Left colon (tissue), 2 donors: ENCODE data around the gene ARHGEF2. TPM values are rescaled to one million over a fixed set of nuclear protein-coding genes. Genes with fewer than 3 reads are reported as not detected.
"Not testable (repeated sequence)": the region's sequence is repeated elsewhere in the genome, so short reads cannot be mapped to it uniquely, and the experiment has no call there.

Source experiments
- ATAC-seq: fragments of 200-7000 bp; cut with Tn5 transposase; one replicate; pipeline ENCODE4 v1.9.1; 2020; ENCODE audit warnings: mild to moderate bottlenecking, moderate library complexity
- DNase-seq, 2 donors: peaks; one replicate each; pipeline ENCODE4 v3.0.0-alpha.2; 2020
- intact Hi-C, 2 donors: fragments of 100-400 bp; cut with DNase I in 1 of 2; cut with micrococcal nuclease in 1 of 2; formaldehyde crosslinking; loops; one replicate each; pipeline versions ENCODE4 v1.11.2 to v1.14.0; 2022; cut with DNase I, micrococcal nuclease
- total RNA-seq, 2 donors: library from RNA; stranded (reverse); fragmentation: NEBNext Ultra II Directional; extraction: Animal tissue kit (Norgen Biotek cat#: 25700); gene quantifications; one replicate each; pipeline ENCODE4 v1.2.1, GENCODE V29; 2021
- donor health status: DM: no; HTN: no; CAD: no.
- donor health status: DM: yes; HTN: yes; CAD: no.

Gene ARHGEF2
- total RNA-seq, 2 donors from 2014 or later, result 99.3 to 103 TPM

DNA sequence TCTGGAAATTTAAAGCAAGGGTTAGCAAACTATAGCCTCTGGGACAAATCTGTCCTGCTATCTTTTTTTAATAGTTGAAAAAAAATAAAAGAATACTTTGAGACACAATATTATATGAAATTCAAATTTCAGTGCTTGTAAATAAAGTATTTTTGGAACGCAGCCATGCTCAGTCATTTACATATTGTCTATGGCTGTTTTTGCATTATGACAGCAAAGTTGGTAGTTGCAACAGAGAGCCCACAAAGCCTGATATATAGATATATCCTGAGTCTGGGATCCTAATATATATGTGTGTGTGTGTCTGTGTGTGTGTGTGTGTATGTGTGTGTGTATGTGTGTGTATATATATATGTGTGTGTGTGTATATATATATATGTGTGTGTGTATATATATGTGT, 21.6 kb upstream of the ARHGEF2 start:
- intact Hi-C loops, result no loop called here
- DNase-seq, result no peak
- no peak for ATAC-seq

DNA sequence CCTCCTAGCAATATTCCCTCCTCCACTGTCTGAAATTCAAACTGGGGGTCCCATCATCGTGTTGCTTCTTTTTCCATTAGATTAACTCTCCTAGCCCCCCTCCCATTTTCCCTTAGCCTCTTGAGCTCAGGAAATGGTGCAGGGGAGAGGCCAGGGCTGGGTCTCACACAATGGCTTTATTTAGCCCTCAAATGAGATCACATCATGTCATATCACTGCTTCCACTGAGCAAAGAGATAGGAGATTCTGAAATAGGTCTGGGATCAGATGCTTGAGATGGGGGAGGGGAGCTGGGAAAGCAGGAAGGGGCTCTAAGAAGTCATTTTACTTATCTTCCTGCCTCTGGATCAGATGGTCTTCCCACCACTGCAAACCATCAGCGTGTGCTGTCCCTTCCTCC, 17.8 kb upstream of the ARHGEF2 start:
- DNase-seq, result no peak
- intact Hi-C loops, result no loop called here
- no peak for ATAC-seq

DNA sequence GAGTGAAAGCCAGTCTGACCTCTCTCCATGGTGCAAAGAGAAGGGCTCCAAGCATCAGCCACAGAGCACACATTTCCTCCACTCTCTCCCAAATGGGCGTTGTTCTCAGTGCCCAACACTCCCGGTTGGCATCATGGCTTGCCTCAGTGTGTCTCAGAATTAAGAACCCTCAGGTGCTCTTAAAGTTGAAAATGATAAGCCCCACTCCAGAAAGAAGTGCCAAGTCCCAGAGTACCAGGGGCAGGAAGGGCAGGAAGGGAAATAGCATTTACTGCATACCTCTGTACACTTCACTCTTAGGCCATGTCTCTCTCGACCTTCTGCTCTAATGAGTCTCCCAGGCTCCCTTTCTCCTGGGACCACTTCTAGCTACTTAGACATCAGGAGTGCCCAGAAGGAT, 15.2 kb upstream of the ARHGEF2 start:
- ATAC-seq (no peak), DNase-seq (no peak)
- intact Hi-C loops, result no loop called here

DNA sequence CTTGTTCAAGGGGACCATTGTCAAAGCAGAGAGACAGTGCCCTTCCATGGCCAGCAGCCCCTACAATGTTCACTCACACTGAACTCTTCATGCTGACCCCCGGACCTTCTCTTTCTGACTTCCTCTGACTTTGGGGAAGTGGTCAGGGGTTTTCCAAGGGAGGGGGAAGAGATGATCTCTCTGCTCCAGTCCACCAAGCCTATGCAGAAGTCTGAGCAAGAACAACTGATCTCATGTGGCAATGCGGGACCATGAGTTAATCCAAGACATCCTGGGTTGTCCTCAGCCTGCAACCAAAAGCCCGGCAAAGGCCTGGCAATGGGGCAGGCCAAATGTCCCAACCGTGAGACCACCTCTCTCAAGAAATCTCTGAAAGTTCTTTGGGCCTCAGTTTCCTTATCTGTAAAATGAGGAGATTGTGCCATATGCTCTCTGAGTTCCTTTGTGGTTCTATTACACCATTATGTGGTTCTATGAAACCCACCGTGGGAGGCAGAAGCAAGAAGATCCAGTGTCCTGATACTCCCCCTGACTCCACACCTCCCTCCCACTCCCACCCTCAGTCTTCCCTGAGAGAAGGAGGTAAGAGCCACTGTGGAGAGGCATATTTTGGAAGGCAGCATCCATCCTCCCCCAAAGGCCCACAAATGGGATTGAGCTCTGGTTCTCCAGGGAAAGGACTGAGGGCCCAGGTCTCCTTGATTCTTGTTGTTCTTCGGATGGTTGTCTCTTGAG, 11.8 kb upstream of the ARHGEF2 start:
- ATAC-seq (peak; percentile 7), DNase-seq (no peak)
- intact Hi-C loops, result no loop called here

DNA sequence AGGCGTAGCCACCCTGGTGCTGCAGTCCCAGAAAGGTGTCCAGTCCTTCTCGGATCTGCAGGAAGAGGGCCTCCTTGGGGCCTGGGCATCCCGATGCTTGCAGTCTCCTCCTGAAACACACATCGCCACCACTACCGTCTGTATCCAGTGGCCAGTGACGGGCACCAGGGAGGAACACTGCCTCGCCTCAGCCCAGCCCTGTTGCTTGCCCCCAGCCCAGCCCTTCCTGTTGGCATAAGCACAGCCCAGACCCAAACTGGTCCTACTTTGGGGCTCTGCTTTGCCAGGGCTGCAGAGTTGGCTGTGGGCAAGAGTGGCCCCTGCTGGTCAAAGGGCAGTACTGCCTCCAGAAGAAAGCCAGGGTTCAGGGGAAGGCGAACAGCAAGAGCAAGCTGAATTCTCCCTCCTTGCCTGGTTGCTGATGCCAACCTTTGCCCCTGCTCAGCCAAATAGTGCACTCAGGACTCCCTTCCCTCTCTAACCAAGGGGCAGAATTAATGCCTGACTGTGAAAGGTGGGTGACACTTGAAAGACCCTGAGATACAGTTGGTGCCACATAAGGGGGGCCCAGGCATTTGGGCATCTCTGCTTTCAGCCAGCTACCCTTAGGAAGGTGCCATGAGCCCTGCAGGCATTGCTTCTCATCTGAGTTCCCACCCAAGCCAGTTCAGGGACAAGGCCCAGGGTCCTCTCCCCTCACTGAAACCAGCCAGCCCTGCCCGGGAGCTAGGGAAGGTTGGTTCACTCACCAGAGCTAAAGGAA, 11.1 kb upstream of the ARHGEF2 start:
- DNase-seq (peak; percentile 57 to 67), ATAC-seq (peak; percentile 92)
- intact Hi-C loops, result loop anchor here (5.0 to 10.0 kb wide), 2 partner anchors 52 to 55 kb away; partner anchors contain the start of gene KHDC4 (in 1 of the 2)

DNA sequence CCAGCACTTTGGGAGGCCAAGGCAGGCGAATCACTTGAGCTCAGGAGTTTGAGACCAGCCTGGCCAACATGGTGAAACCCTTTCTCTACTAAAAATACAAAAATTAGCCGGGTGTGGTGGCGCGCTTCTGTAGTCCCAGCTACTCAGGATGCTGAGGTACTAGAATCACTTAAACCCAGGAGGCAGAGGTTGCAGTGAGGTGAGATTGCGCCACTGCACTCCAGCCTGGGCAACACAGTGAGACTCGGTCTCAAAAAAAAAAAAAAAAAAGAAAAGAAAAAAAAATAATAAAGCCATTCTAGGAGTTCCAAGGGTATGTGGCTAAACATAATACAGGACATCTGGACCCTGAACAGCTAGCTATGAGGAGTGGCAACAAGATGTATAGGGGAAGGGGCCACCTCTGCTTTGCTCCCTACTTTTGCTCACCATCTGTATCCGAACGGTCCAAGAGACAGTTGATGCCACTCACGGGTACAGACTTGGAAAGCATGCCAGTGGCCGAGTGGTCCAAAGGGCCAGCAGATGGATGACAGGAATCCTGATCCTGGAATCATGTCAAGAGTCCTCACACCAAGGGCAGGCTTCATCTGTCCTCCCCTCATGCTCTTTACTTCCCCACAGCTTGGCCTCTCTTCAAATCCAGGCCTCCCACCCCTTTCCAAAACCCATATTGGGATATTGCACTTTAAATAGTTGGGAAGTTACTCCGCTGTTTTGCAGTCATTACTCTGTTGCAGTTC, 6.7 kb upstream of the ARHGEF2 start:
- intact Hi-C loops, result loop anchor here (5.0 to 10.0 kb wide), 2 partner anchors 48 to 50 kb away; partner anchors contain the start of gene KHDC4 (in 1 of the 2)
- not testable (repeated sequence) for ATAC-seq, DNase-seq

DNA sequence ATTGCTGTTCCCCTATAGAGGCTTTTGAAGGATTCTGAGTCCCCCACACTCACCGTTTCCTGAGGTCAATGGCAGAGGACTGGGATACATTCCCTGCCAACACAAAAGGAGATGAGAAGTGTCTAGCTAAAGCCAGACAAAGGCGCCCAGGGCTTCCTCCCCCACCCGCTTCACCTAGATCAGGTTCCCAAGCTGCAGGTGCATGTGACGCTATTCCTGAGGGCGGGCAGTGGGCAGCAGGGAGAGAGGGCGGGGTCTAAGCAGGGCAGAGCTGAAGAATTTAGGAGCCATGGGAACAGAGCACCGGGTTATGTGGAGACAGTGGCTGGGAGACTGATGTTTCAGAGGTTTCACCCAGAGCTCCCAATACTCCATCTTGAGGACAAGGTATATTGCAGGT, 6.0 kb upstream of the ARHGEF2 start:
- intact Hi-C loops, result loop anchor here in 1 of 2 donors (10.0 kb wide), 1 partner anchor 50 kb away; the partner anchor contains the start of gene KHDC4
- no peak for DNase-seq
- ATAC-seq, result no peak

DNA sequence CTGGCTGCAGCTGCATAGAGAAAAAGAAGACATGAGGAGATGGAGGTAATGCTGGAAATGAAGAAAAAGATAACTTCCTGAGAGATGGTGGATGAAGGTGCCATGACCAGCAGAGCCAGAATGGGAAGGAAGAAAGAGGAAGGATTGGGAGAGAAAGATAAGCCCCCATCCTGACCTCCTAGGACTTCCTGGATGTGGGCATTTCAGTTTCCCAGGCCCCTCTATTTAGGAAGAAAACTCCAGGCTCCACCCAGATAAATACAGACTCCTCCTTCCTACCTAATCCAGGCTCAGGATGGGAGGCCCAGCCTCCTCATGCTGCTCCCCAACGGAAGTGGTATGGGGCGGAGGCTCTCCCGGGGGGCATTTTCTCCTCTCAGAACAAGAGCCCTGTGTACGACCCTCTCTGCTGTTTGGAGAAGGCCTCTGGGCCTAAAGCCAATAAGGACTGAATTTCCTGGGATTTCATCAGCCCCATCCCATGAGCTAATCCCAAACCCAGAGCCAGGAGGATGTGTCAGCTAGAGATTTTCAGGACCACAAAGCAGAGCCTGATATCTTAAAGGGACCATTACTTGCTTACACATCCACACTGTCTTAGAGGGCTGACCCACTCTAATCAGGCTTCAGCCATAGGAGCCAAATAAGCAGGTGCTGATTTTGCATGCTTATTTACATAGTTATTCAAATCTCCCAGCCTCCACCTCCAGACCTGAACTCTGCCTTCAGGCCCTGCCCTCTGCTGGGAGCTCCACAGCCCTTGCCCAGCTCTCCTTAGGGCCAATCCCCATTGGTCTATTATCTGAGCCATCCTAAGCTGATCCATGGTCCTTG, 5.1 kb upstream of the ARHGEF2 start:
- intact Hi-C loops, result loop anchor here in 1 of 2 donors (10.0 kb wide), 1 partner anchor 49 kb away; the partner anchor contains the start of gene KHDC4
- no peak for ATAC-seq
- DNase-seq, result no peak

DNA sequence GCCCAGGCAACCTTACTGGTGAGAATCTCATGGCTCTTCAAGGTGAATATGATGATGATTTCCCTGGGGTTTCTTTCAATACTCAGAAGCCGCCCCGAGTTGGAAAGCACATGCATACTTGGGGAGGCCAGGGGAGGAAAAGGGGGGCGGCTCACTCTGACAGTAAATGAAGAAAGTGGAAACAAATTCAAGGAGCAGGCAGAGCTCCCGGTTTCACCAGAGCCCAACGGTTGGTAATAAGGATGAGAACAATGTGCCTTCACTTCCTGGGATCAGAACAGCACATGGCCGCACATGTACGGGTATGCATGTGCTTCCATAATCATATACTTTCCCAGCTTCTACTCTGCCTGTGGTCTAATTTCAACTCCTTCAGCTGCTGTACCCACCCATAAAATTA, 3.8 kb upstream of the ARHGEF2 start:
- DNase-seq, result no peak
- no peak for ATAC-seq
- intact Hi-C loops, result loop anchor here in 1 of 2 donors (10.0 kb wide), 1 partner anchor 47 kb away; the partner anchor contains the start of gene KHDC4

DNA sequence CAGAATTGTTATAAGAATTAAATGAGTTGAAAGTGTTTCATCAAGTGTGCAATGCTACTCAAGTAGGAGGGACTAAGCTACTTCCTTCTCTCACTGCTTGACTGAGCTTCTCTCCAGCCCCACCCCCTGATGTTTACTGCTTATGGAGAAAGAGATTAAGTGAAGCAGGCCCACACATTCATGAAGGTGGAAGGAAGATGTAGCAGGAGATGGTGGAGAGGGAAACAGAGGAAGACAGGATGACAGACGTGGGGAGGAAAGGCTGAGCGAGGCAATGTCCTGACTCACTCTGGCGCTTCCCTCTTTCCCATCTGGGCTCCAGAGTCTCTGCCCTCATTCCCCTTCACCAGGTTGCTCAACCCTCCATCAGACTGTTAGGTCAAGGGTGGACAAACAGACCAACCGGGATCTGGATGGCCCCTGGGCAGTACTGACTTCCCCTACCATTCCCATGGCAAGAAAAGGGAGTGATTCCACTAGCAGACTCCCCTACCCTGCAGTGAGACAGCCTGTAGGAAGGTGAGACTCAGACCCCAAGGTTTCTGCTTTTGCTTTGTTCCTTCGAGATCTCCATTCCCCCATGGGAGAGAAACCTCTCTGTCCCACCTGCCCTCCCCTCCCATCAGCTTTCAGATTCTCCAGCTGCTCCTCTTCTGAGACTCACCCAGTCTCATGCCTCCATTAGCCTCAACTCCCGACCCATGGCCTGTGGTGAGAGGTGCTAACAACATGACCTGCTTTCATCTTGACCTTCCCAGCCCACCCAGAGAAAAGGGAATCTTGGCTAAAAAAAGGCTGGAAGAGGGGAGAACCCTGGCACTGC, 3.1 kb upstream of the ARHGEF2 start:
- intact Hi-C loops, result loop anchor here in 1 of 2 donors (10.0 kb wide), 1 partner anchor 47 kb away; the partner anchor contains the start of gene KHDC4
- ATAC-seq (peak; percentile 34), DNase-seq (peak in 1 of 2 donors; percentile 55)

DNA sequence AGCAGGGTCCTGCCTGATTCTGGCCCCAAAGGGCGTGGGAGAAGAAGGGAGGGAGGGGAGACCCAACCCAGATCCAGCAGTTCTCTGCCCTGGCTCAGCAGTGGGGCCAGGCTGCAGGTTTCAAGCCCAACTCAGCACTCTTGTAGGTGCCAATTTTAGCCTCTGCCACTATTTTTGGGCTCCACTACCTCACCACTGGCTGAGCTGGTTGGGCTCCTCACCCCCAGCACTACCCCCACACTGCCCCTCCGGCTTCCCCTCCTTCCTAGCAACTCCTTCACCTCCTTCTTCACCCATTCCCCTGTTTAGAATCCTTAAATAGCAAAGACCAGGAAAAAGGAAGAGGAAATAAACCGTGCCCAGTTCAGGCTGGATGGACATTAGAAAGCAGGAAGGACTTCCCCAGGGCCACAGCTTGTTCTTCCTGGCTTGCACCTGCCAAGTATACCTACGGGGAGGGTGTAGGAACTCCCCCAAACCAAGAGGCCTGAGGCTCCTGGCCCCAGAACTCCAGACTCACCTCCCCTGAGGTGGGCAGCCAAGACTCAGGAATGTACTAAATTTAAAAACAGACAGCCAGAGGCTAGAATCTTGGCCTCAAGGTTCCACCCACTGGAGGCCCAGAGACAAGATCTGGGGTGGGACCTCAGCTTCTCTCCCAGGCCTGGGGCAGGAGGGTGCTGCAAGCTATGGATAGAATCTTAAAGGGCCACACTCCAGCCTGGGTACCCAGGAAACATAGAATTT, 1.4 kb upstream of the ARHGEF2 start:
- intact Hi-C loops, result loop anchor here in 1 of 2 donors (10.0 kb wide), 1 partner anchor 45 kb away; the partner anchor contains the start of gene KHDC4
- peak; percentile 40 for ATAC-seq
- DNase-seq, result peak in 1 of 2 donors; percentile 64

DNA sequence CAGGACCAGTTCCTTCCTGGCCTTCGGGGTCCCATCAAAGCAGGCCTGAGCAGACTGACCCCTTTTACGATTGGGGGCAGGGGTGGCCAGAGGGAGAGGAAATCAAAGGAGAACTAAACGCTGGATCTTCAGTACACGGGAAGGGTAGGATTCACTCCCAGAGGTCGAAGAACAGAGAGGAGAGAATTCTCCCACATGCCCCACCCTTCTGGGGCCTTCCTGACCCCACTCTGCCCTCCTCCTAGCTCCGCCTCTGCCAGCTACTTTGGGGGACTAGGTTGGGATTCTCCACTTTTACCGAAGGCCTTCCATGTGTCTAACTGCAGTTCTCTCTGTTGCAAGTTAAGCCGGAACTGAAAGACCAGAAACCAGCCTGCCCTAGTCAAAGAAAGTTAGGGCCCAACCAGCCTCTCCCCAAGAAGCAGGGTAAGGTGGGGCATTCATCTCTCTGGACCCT, 654 bp upstream of the ARHGEF2 start:
- intact Hi-C loops, result no loop called here
- ATAC-seq, result peak; percentile 57
- peak in 1 of 2 donors; percentile 64 for DNase-seq

DNA sequence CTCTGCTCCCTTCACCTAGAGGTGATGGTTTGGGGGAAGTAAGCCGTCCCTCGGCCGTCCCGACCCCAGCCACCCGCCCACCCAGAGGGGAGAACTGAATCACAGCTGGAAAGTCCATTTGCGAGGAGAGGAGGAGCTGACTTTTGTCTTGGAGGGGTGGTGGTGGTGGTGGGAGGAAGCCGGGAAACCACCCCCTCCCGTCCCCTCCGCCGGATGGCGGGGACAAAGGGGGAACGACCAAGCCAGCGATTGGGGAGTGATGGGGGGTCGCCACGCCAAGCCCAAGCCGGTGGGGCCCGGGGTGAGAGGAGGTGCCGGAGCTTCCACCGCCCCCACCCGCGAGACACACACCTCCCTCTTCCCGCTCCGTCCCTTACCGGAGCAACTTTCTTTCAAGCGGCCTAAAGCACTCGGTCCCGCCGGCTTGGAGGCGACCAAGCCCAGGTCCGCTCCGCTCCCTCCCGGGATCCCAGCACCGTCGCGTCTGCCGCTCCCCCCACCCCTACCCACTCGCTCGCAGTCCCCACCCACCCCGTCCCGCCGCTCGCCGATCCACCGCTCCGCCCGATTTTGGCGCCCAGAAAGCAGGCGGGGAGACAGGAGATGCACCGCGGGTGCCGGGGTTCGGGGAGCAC, 540 bp downstream of the ARHGEF2 start:
- intact Hi-C loops, result no loop called here
- DNase-seq (peak in 1 of 2 donors; percentile 62), ATAC-seq (peak; percentile 55)

DNA sequence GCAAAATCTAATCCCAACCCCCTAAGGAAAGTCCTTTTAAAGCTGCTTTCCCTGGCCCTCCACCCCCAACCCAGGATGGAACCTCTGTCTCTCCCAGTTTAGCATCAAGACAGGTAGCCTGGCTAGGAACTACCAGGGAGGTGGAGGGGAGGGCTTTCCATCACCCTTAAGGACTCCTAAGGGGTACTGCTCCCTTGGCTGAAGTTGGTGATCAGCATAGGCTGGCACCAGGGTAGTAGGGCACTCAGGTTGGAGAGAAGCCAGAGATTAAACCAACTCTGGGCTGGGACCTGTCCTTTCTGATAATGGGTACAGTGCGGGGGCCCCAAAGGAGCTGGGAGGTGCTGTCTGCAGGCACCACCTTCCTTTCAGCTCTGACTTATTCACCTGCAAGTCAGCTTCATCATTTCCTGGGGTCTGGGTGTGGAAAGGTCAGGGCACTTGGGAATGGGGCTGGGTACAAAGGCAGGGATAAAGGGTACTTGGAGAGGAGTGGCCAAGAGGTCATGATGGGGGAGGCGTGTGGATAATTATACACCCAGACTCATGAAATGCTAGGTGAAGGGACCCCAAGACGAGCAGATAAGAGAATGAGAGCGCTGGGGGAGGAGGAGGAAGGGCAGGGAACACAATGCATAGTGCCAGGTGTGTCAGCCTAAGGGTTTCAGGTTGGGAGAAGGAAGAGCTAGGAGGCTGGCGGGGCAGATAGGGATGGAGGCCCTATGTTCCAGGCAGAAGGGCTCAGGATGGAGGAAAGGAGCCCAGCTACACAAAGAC, 1.2 kb downstream of the ARHGEF2 start:
- intact Hi-C loops, result no loop called here
- ATAC-seq (peak; percentile 26), DNase-seq (no peak)
